Endothelial cell (in vitro differentiated cells): ENCODE measurements around the gene HSD17B2. TPM values are rescaled to one million over a fixed set of nuclear protein-coding genes. Genes with fewer than 3 reads are reported as not detected.

Experiments used
- DNase-seq: peaks from one replicate; pipeline ENCODE4 v3.0.0; 2021; ENCODE audit warnings: low spot score
- H3K27ac Mint-ChIP-seq: one replicate; pipeline ENCODE4 v1.8.0; 2021; ENCODE audit warnings: mixed read lengths, inconsistent platforms; ENCODE audit not compliant: unreplicated experiment
- H3K27me3 Mint-ChIP-seq: one replicate; pipeline ENCODE4 v1.8.0; 2021; ENCODE audit warnings: mild to moderate bottlenecking, moderate library complexity, mixed read lengths, inconsistent platforms; ENCODE audit not compliant: unreplicated experiment
- H3K36me3 Mint-ChIP-seq: one replicate; pipeline ENCODE4 v1.8.0; 2021; ENCODE audit warnings: mild to moderate bottlenecking, low read depth, mixed read lengths, inconsistent platforms; ENCODE audit not compliant: unreplicated experiment
- H3K4me1 Mint-ChIP-seq: one replicate; pipeline ENCODE4 v1.8.0; 2021; ENCODE audit warnings: mild to moderate bottlenecking, mixed read lengths, inconsistent platforms; ENCODE audit not compliant: unreplicated experiment
- H3K4me3 Mint-ChIP-seq: one replicate; pipeline ENCODE4 v1.8.0; 2021; ENCODE audit warnings: mild to moderate bottlenecking, mixed read lengths, inconsistent platforms; ENCODE audit not compliant: unreplicated experiment
- H3K9me3 Mint-ChIP-seq: one replicate; pipeline ENCODE4 v1.8.0; 2021; ENCODE audit warnings: mixed read lengths, inconsistent platforms; ENCODE audit not compliant: unreplicated experiment
- CTCF ChIP-seq: fragments of 200-600 bp; sonication (generic); IDR thresholded peaks from one replicate; pipeline ENCODE4 v1.5.0; 2021; ENCODE audit warnings: antibody characterized with exemption; ENCODE audit not compliant: unreplicated experiment
- total RNA-seq: library from RNA; stranded (reverse); fragmentation: NEBNext Ultra II Directional; extraction: Animal tissue kit (Norgen Biotek cat#: 25700); gene quantifications from one replicate; pipeline ENCODE4 v1.2.1, GENCODE V29; 2021; ENCODE audit not compliant: unreplicated experiment

HSD17B2 gene
- total RNA-seq, 1 donor from 2014 or later = not detected

- Mint-ChIP-seq H3K27me3 (no peaks in the 10 kb centered on the region), H3K27ac (no peak overlapping the region), H3K36me3 (peaks cover 14% of the 10 kb centered on the region), H3K4me3 (no peak overlapping the region), H3K9me3 (peaks cover 9% of the 10 kb centered on the region), H3K4me1 (no peaks in the 10 kb centered on the region)
- TF ChIP-seq CTCF = no peak
- no peak for DNase-seq
Observed at GRCh38 chr16:82010649-82011048, 24.4 kb upstream of the HSD17B2 start.

GRCh38 chr16:82011199-82011641, 23.8 kb upstream of the HSD17B2 start, which contains the start of gene SDR42E1:
SDR42E1 (minus strand) TSS chr16:82011470; CDS start chr16:82000858, 10,612 bp downstream.
- no peaks in the 10 kb centered on the region for H3K4me1 Mint-ChIP-seq
- peaks cover 14% of the 10 kb centered on the region for H3K36me3 Mint-ChIP-seq
- DNase-seq = no peak
- H3K9me3 Mint-ChIP-seq = peaks cover 9% of the 10 kb centered on the region
- no peaks in the 10 kb centered on the region for H3K27me3 Mint-ChIP-seq
- peak within 1 kb of the TSS; percentile 64 for H3K4me3 Mint-ChIP-seq
- H3K27ac Mint-ChIP-seq = no peak within 1 kb of the TSS
- TF ChIP-seq CTCF = no peak

GRCh38 chr16:82013139-82013538, 21.9 kb upstream of the HSD17B2 start:
- no peak overlapping the region for H3K4me3 Mint-ChIP-seq
- no peak overlapping the region for H3K27ac Mint-ChIP-seq
- DNase-seq = no peak
- H3K27me3 Mint-ChIP-seq = no peaks in the 10 kb centered on the region
- H3K36me3 Mint-ChIP-seq = peaks cover 14% of the 10 kb centered on the region
- H3K9me3 Mint-ChIP-seq = peaks cover 8% of the 10 kb centered on the region
- TF ChIP-seq CTCF = no peak
- no peaks in the 10 kb centered on the region for H3K4me1 Mint-ChIP-seq

- Mint-ChIP-seq H3K27ac (no peak overlapping the region), H3K27me3 (no peaks in the 10 kb centered on the region), H3K4me3 (no peak overlapping the region), H3K4me1 (no peaks in the 10 kb centered on the region), H3K36me3 (peaks cover 6% of the 10 kb centered on the region), H3K9me3 (peaks cover 4% of the 10 kb centered on the region)
- peak; percentile 11 for DNase-seq
- TF ChIP-seq CTCF = peak; percentile 58
Observed at GRCh38 chr16:82016263-82016662, 18.8 kb upstream of the HSD17B2 start.

GRCh38 chr16:82016964-82017363, 18.1 kb upstream of the HSD17B2 start:
- no peak for TF ChIP-seq CTCF
- no peaks in the 10 kb centered on the region for H3K4me1 Mint-ChIP-seq
- no peak overlapping the region for H3K27ac Mint-ChIP-seq
- no peaks in the 10 kb centered on the region for H3K9me3 Mint-ChIP-seq
- H3K4me3 Mint-ChIP-seq = no peak overlapping the region
- peaks cover 2% of the 10 kb centered on the region for H3K36me3 Mint-ChIP-seq
- DNase-seq = no peak
- H3K27me3 Mint-ChIP-seq = no peaks in the 10 kb centered on the region
